ENCODE measurements around the gene KAT8.
"Not testable (repeated sequence)": the region's sequence is repeated elsewhere in the genome, so short reads cannot be mapped to it uniquely, and the experiment has no call there.

Gene KAT8

GRCh38 chr16:31127182-31127581, 9.7 kb downstream of the KAT8 start:
- no peak for DNase-seq (ENCODE audit: low read depth, low spot score)
- no peak overlapping the region for H3K4me3 ChIP-seq (ENCODE audit: low read length)

- no peak overlapping the region for H3K4me3 ChIP-seq (ENCODE audit: low read length)
- DNase-seq (ENCODE audit: low read depth, low spot score) = no peak
These were observed 11.5 kb downstream of the KAT8 start for GRCh38 chr16:31128711-31129567.

- no peak overlapping the region for H3K4me3 ChIP-seq (ENCODE audit: low read length)
- DNase-seq (ENCODE audit: low read depth, low spot score) = no peak
These were observed 12.3 kb downstream of the KAT8 start for GRCh38 chr16:31129568-31130335.

GRCh38 chr16:31130336-31130891, 12.9 kb downstream of the KAT8 start:
- no peak for DNase-seq (ENCODE audit: low read depth, low spot score)
- no peak overlapping the region for H3K4me3 ChIP-seq (ENCODE audit: low read length)

- no peak for DNase-seq (ENCODE audit: low read depth, low spot score)
- no peak overlapping the region for H3K4me3 ChIP-seq (ENCODE audit: low read length)
These were observed 13.4 kb downstream of the KAT8 start for GRCh38 chr16:31130899-31131298.

- no peak overlapping the region for H3K4me3 ChIP-seq (ENCODE audit: low read length)
- no peak for DNase-seq (ENCODE audit: low read depth, low spot score)
These were observed 14.0 kb downstream of the KAT8 start for GRCh38 chr16:31131416-31131815.

- no peak for DNase-seq (ENCODE audit: low read depth, low spot score)
These were observed 14.4 kb downstream of the KAT8 start for GRCh38 chr16:31131841-31132271.

GRCh38 chr16:31132303-31132979, 15.0 kb downstream of the KAT8 start:
- H3K4me3 ChIP-seq (ENCODE audit: low read length) = no peak overlapping the region
- no peak for DNase-seq (ENCODE audit: low read depth, low spot score)

More at GRCh38 chr16:31131841-31132271, 14.4 kb downstream of the KAT8 start:
- no peak overlapping the region for H3K4me3 ChIP-seq (ENCODE audit: low read length)

GRCh38 chr16:31133046-31133501, 15.6 kb downstream of the KAT8 start:
- no peak overlapping the region for H3K4me3 ChIP-seq (ENCODE audit: low read length)
- DNase-seq (ENCODE audit: low read depth, low spot score) = no peak

GRCh38 chr16:31134091-31134571, 16.7 kb downstream of the KAT8 start:
- no peak overlapping the region for H3K4me3 ChIP-seq (ENCODE audit: low read length)
- no peak for DNase-seq (ENCODE audit: low read depth, low spot score)

GRCh38 chr16:31134625-31135534, 17.4 kb downstream of the KAT8 start:
- no peak for DNase-seq (ENCODE audit: low read depth, low spot score)
- no peak overlapping the region for H3K4me3 ChIP-seq (ENCODE audit: low read length)

GRCh38 chr16:31135535-31136286, 18.2 kb downstream of the KAT8 start, which contains the start of gene PRSS8:
Gene PRSS8, minus strand, starts transcription at chr16:31135727. Its CDS starts 229 bp downstream, at chr16:31135498.
- DNase-seq (ENCODE audit: low read depth, low spot score) = no peak

GRCh38 chr16:31136287-31136662, 18.8 kb downstream of the KAT8 start:
- DNase-seq (ENCODE audit: low read depth, low spot score) = no peak
- no peak overlapping the region for H3K4me3 ChIP-seq (ENCODE audit: low read length)

More at GRCh38 chr16:31135535-31136286, 18.2 kb downstream of the KAT8 start, which contains the start of gene PRSS8:
- H3K4me3 ChIP-seq (ENCODE audit: low read length) = no peak within 1 kb of the TSS

GRCh38 chr16:31136822-31137499, 19.5 kb downstream of the KAT8 start:
- not testable (repeated sequence) for DNase-seq (ENCODE audit: low read depth, low spot score); H3K4me3 ChIP-seq (ENCODE audit: low read length)

GRCh38 chr16:31138621-31139578, 21.4 kb downstream of the KAT8 start:
- no peak overlapping the region for H3K4me3 ChIP-seq (ENCODE audit: low read length)
- DNase-seq (ENCODE audit: low read depth, low spot score) = no peak

- DNase-seq (ENCODE audit: low read depth, low spot score); H3K4me3 ChIP-seq (ENCODE audit: low read length): not testable (repeated sequence)
These were observed 23.6 kb downstream of the KAT8 start for GRCh38 chr16:31141071-31141469.

All from Jurkat, Clone E6-1 (cell line).